Upper lobe of right lung (tissue), 1 donor: Measurements from ENCODE around the gene NTRK1. TPM values are rescaled to one million over a fixed set of nuclear protein-coding genes. Genes with fewer than 3 reads are reported as not detected.

Source experiments
- ATAC-seq: fragments of 200-7000 bp; cut with Tn5 transposase; one replicate; pipeline ENCODE4 v1.9.1; 2020; ENCODE audit warnings: mild to moderate bottlenecking, moderate library complexity
- DNase-seq: peaks from one replicate; pipeline ENCODE4 v3.0.0-alpha.2; 2020
- H3K27ac ChIP-seq: fragments of 200-600 bp; one replicate; pipeline ENCODE4 v1.8.0; 2022
- H3K27me3 ChIP-seq: fragments of 200-600 bp; one replicate; pipeline ENCODE4 v1.8.0; 2022; ENCODE audit warnings: mild to moderate bottlenecking
- H3K36me3 ChIP-seq: fragments of 200-600 bp; one replicate; pipeline ENCODE4 v1.8.0; 2022
- H3K4me1 ChIP-seq: fragments of 200-600 bp; one replicate; pipeline ENCODE4 v1.8.0; 2022
- H3K4me3 ChIP-seq: fragments of 200-600 bp; one replicate; pipeline ENCODE4 v1.8.0; 2022; ENCODE audit warnings: mild to moderate bottlenecking
- H3K9me3 ChIP-seq: fragments of 200-600 bp; one replicate; pipeline ENCODE4 v1.8.0; 2022
- intact Hi-C: fragments of 100-400 bp; cut with DNase I; formaldehyde crosslinking; loops from one replicate; pipeline ENCODE4 v1.11.0; 2022
- total RNA-seq: library from RNA; stranded (reverse); fragmentation: NEBNext Ultra II Directional; extraction: Animal tissue kit (Norgen Biotek cat#: 25700); gene quantifications from one replicate; pipeline ENCODE4 v1.2.1, GENCODE V29; 2021
- TF ChIP-seq, protein P1 (sequence below): fragments of 200-600 bp; IDR thresholded peaks from one replicate; pipeline ENCODE4 v1.8.0; 2022; ENCODE audit warnings: antibody characterized with exemption
- donor health status: DM: no; HTN: yes; CAD: no; lungs with severe emphysema.

NTRK1 gene
- total RNA-seq, 1 donor from 2014 or later: 1.2 TPM

DNA sequence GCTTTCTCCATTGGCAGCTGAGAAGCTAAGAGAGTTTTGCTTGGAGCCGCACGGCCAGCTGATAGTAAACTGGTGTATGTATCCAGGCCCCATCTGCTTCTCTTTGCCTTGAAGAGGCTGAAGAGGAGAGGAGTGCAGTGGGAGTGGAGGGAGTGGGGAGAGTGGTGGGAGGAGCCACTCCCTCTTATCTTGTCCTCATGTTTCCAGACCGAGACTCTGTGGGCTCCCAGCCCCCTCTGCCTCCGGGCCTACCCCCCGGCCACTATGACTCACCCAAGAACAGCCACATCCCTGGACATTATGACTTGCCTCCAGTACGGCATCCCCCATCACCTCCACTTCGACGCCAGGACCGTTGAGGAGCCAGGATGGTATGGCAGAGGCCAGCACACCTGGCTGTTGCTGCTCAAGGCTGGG is 53.8 kb downstream of the NTRK1 start:
- H3K27me3 ChIP-seq: peaks cover 3% of the 10 kb centered on the region
- H3K27ac ChIP-seq: no peak overlapping the region
- peaks cover 29% of the 10 kb centered on the region for H3K36me3 ChIP-seq
- ATAC-seq: no peak
- no peaks in the 10 kb centered on the region for H3K9me3 ChIP-seq
- H3K4me1 ChIP-seq: no peaks in the 10 kb centered on the region
- no peak overlapping the region for H3K4me3 ChIP-seq
- intact Hi-C loops: no loop called here
- TF ChIP-seq, protein P1, sequence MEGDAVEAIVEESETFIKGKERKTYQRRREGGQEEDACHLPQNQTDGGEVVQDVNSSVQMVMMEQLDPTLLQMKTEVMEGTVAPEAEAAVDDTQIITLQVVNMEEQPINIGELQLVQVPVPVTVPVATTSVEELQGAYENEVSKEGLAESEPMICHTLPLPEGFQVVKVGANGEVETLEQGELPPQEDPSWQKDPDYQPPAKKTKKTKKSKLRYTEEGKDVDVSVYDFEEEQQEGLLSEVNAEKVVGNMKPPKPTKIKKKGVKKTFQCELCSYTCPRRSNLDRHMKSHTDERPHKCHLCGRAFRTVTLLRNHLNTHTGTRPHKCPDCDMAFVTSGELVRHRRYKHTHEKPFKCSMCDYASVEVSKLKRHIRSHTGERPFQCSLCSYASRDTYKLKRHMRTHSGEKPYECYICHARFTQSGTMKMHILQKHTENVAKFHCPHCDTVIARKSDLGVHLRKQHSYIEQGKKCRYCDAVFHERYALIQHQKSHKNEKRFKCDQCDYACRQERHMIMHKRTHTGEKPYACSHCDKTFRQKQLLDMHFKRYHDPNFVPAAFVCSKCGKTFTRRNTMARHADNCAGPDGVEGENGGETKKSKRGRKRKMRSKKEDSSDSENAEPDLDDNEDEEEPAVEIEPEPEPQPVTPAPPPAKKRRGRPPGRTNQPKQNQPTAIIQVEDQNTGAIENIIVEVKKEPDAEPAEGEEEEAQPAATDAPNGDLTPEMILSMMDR: no peak
- DNase-seq: no peak

DNA sequence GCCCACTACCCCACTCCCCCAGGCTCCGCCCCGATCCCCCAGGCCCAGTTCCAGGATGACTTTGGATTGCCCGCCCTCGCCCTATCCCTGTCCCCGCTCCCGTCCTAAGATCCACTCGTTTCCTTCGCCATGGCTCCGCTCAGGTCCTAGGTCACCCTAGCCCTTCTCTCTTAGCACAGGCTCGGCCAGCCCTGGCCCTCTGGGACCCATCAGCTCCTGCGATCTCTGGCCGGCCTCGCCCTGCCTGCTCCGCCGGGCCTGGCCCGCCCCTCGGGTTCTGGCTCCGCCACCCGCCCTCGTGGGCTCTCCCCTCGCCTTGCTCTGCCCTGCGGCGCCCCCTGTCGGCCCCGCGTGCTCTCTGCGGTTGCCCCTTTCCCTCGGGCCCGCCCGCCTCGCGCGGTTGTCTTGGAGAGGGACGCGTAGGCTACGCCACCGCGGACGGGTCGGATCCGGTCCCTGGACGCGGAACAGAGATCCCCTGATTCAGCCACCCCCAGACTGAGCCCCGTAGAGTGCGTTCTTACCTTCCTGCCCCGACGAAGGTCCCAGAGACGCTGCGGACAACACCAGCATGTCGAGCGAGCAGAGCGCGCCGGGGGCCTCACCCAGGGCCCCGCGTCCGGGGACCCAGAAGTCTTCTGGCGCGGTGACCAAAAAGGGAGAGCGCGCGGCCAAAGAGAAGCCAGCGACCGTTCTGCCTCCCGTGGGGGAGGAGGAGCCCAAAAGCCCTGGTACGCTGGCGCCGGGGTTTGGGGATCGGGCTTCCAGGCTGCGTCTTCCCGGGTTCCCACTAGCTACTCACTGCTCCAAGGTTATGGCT is 59.8 kb downstream of the NTRK1 start, which contains the start of gene LRRC71:
Gene LRRC71 (plus strand): TSS at position 400 of the 820 bp plus-strand sequence. CDS start 172 bp downstream, at position 572.
- peaks cover 51% of the 10 kb centered on the region for H3K27me3 ChIP-seq
- intact Hi-C loops: no loop called here

DNA sequence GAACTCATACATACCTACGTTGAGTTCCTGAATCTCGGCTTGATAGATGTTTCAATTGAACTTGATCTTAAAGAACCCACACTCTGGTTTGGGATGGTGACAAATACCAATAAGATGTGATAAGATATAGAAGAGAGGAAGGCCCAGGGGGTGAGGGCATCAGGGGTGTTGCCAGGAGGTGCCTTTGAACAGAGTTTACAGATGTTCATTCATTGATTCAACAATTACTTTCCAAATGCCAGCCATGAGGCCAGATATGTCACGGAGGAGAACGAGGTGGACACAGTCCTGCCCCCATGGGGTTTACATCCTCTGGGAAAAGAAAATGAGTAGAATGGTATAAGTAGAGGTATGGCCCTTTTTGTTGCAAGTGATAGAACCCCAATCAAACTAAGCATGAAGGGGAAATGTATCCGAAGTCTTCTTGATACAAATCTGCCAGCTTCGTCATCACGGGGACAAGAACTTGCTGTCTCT is 60.4 kb downstream of the NTRK1 start:
- intact Hi-C loops: no loop called here
- Histone ChIP-seq H3K4me3 (no peak overlapping the region), H3K36me3 (no peaks in the 10 kb centered on the region), H3K27ac (no peak overlapping the region), H3K27me3 (peaks cover 54% of the 10 kb centered on the region), H3K9me3 (no peaks in the 10 kb centered on the region), H3K4me1 (peaks cover 23% of the 10 kb centered on the region)
- DNase-seq (no peak), ATAC-seq (no peak)
- TF ChIP-seq, protein P1: no peak

More for the DNA sequence above, 59.8 kb downstream of the NTRK1 start, which contains the start of gene LRRC71:
- TF ChIP-seq, protein P1: peak; percentile 90
- Histone ChIP-seq H3K36me3 (peaks cover under 1% of the 10 kb centered on the region), H3K4me3 (no peak within 1 kb of the TSS), H3K4me1 (peaks cover 23% of the 10 kb centered on the region), H3K27ac (no peak within 1 kb of the TSS), H3K9me3 (no peaks in the 10 kb centered on the region)
- ATAC-seq (peak; percentile 96), DNase-seq (peak; percentile 89)

DNA sequence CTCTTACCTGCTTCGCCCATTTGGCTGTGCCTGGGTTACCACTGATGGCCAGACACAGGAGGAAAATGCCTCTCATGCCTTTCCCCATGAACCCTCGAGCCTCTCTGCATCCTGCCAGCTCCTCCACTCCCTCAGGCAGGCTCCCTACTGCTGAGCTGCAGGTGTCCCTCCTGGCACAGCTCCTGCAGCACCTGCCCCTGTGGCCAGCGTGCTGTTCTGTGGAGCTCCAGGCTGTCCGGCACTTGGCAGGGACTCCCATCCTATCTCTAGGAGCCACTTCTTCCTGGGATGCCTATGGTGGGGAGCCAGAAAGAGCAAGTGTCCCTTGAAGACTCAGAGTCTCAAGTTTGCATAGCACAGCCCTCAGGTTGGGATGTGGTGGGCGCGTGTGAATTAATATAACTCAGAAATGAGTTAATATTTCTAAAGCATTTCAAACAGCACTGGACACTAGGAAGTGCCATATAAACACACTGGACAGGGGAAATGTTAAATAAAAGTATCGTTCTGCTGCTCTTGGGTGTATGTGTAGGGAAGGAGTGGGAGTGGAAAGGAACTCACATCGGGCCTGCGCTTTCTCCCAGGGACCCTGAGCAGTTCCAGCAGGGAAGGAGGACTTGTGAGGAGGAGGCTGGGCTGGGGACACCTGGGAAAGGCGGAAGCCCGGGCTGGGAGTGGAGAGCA is 62.5 kb downstream of the NTRK1 start:
- Histone ChIP-seq H3K9me3 (no peaks in the 10 kb centered on the region), H3K4me3 (no peak overlapping the region), H3K4me1 (peaks cover 32% of the 10 kb centered on the region), H3K27ac (no peak overlapping the region), H3K27me3 (peaks cover 67% of the 10 kb centered on the region), H3K36me3 (no peaks in the 10 kb centered on the region)
- intact Hi-C loops: no loop called here
- DNase-seq (no peak), ATAC-seq (no peak)
- TF ChIP-seq, protein P1: no peak

DNA sequence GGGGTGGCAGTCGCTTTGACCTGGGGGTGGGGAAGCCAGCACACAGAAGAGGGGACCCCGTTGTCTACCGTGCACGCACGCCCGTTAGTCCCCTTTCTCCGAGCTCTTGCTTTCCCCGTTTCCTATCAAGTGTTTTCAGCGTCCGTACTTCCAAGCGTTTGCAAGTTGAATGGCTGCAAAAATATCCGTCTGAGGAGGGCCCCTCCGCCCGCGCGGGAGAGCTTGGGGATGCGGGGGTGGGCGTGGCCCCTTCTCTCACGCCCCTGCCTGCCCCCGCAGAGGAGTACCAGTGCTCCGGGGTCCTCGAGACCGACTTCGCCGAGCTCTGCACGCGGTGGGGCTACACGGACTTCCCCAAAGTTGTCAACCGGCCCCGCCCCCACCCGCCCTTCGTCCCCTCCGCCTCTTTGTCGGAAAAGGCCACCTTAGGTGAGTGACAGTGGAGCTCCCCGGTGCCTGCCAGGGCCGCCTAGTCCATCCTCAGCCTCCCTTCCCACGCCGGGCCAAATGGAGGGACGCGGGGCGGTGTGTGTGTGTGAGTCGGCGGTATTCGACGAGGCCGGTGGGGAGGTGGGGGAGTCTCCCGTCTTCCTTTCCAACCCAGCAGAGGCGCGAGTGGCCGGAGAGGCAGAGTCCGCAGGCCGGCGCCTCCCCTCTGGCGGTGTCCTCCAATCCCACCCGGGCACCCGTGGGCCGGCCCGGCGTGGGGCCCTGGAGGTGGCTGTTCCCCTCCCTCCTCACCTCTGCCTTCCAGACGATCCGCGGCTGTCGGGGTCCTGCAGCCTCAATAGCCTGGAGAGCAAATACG is 63.2 kb downstream of the NTRK1 start:
- ATAC-seq: no peak
- intact Hi-C loops: no loop called here
- H3K4me1 ChIP-seq: peaks cover 32% of the 10 kb centered on the region
- TF ChIP-seq, protein P1: no peak
- H3K4me3 ChIP-seq: no peak overlapping the region
- no peak overlapping the region for H3K27ac ChIP-seq
- no peak for DNase-seq
- H3K36me3 ChIP-seq: no peaks in the 10 kb centered on the region
- H3K27me3 ChIP-seq: peaks cover 72% of the 10 kb centered on the region
- H3K9me3 ChIP-seq: no peaks in the 10 kb centered on the region
